Astrocyte (in vitro differentiated cells and primary cell): Measurements from ENCODE around the gene ZNF408.

Source experiments
- CTCF ChIP-seq: IDR thresholded peaks from 2 replicates; pipeline ENCODE4 v1.5.1; 2011; ENCODE audit warnings: low read depth, mild to moderate bottlenecking, inconsistent platforms, low read length, moderate library complexity; ENCODE audit not compliant: insufficient read depth
- EZH2 ChIP-seq: IDR thresholded peaks from 2 replicates; pipeline ENCODE4 v1.6.1; 2012; ENCODE audit warnings: mild to moderate bottlenecking, low read length, inconsistent platforms; ENCODE audit not compliant: insufficient read depth

- no peak for TF ChIP-seq CTCF
- TF ChIP-seq EZH2 = no peak
Observed at GRCh38 chr11:46743043-46743442, 42.2 kb downstream of the ZNF408 start.
